HUES64 (cell line): ENCODE measurements around the gene SMAD4.
"Not testable (repeated sequence)": the region's sequence is repeated elsewhere in the genome, so short reads cannot be mapped to it uniquely, and the experiment has no call there.

Source experiments
- H3K27ac ChIP-seq: 2 replicates; pipeline ENCODE4 v1.7.0; 2013; ENCODE audit warnings: low read depth, low read length, inconsistent platforms
- H3K27me3 ChIP-seq: 2 replicates; pipeline ENCODE4 v1.6.1; 2013; ENCODE audit warnings: mild to moderate bottlenecking, low read length; ENCODE audit not compliant: insufficient read depth
- H3K36me3 ChIP-seq: 2 replicates; pipeline ENCODE4 v1.6.1; 2013; ENCODE audit warnings: mild to moderate bottlenecking, low read length; ENCODE audit not compliant: insufficient read depth
- H3K4me1 ChIP-seq: 2 replicates; pipeline ENCODE4 v1.6.1; 2013; ENCODE audit warnings: mild to moderate bottlenecking, low read length, moderate library complexity; ENCODE audit not compliant: insufficient read depth
- H3K4me3 ChIP-seq: 2 replicates; pipeline ENCODE4 v1.5.1; 2013; ENCODE audit warnings: mild to moderate bottlenecking, low read length, moderate library complexity
- H3K9ac ChIP-seq: 2 replicates; pipeline ENCODE4 v1.6.1; 2013; ENCODE audit warnings: mild to moderate bottlenecking, low read depth, low read length
- H3K9me3 ChIP-seq: 2 replicates; pipeline ENCODE4 v1.6.1; 2013; ENCODE audit warnings: low read depth, low read length; ENCODE audit not compliant: insufficient read depth
- WGBS: fragments of 150-250, 120-280 bp; methylation state at CpG from one replicate; pipeline ENCODE4 v1.1.7; 2013; ENCODE audit warnings: missing lambda C conversion rate; 5-methylcytosine and 5-hydroxymethylcytosine counted together

The SMAD4 gene

DNA sequence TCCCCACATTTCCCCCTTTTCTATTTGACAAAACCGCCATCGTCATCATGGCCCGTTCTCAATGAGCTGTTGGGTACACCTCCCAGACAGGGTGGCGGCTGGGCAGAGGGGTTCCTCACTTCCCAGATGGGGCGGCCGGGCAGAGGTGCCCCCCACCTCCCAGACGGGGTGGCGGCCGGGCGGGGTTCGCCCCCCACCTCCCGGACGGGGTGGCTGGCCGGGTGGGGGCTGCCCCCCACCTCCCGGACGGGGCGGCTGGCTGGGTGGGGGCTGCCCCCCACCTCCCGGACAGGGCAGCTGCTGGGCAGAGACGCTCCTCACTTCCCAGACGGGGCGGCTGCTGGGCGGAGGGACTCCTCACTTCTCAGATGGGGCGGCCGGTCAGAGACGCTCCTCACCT is 87.0 kb downstream of the SMAD4 start:
- H3K9ac ChIP-seq, H3K9me3 ChIP-seq: not testable (repeated sequence)
- 96% methylated on average over 25 of the region's 25 CpGs for WGBS

DNA sequence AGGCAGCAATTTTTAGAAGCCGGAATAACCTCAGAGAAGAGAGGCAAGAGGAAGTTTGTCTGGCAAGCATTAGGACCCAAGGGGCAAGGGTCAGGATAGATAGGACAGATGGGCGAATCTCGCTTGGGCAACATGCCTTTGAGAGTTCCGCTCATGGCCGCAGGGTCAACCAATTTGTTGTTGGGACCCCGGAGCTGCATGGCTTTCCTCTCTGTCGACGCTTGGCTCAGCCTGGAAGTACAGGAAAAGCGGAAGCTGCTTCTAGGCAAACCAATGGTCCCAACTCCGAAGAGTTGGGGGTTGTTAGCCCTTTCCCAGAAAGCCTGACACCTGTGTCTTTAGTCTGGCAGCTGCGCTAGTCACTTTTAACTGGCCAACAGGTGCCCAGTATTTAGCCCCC is 89.5 kb downstream of the SMAD4 start:
- WGBS: 95% methylated on average over 11 of the region's 11 CpGs

More for the DNA sequence above, 87.0 kb downstream of the SMAD4 start:
- H3K27me3 ChIP-seq, H3K4me1 ChIP-seq, H3K27ac ChIP-seq, H3K4me3 ChIP-seq, H3K36me3 ChIP-seq: not testable (repeated sequence)

DNA sequence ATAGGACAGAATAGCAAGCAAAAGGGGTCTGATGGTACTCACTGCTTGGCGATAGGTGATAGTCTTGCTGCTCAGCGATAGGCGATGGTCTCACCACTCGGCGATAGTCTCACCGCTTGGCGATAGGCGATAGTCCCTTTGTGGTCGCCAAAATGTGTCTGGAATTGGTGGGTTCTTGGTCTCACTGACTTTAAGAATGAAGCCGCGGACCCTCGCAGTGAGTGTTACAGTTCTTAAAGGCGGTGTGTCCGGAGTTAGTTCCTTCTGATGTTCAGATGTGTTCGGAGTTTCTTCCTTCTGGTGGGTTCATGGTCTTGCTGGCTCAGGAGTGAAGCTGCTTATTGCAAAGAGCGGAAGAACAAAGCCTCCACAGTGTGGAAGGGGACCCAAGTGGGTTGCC is 90.0 kb downstream of the SMAD4 start:
- H3K36me3 ChIP-seq, H3K4me1 ChIP-seq, H3K27me3 ChIP-seq, H3K27ac ChIP-seq, H3K9ac ChIP-seq, H3K4me3 ChIP-seq, H3K9me3 ChIP-seq: not testable (repeated sequence)
- WGBS: 96% methylated on average over 16 of the region's 16 CpGs

More for the DNA sequence above, 89.5 kb downstream of the SMAD4 start:
- not testable (repeated sequence) for H3K9ac ChIP-seq, H3K36me3 ChIP-seq, H3K27ac ChIP-seq, H3K9me3 ChIP-seq, H3K27me3 ChIP-seq, H3K4me3 ChIP-seq, H3K4me1 ChIP-seq

DNA sequence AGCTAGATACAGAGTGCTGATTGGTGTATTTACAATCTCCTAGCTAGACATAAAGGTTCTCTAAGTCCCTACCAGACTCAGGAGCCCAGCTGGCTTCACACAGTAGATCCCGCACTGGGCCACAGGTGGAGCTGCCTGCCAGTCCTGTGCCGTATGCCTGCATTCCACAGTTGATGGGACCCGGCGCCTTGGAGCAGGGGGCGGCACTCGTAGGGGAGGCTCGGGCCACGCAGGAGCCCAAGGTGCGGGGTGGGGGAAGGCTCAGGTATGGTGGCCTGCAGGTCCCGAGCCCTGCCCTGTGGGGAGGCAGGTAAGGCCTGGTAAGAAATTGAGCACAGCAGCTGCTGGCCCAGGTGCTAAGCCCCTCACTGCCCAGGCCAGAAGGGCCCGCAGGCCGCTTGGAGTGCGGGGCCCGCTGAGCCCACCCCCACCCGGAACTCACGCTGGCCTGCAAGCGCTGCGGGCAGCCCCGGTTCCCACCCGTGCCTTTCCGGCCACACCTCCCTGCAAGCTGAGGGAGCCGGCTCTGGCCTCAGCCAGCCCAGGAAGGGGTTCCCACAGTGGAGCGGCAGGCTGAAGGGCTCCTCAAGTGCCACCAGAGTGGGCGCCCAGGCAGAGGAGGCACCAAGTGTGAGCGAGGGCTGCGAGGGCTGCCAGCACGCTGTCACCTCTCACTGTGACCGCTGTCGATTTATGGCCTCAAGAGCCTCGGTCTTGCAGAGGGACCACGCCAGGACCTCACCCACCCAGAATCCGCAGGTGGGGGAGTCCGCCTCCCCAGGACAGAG is 91.0 kb downstream of the SMAD4 start:
- 91% methylated on average over 33 of the region's 33 CpGs for WGBS

DNA sequence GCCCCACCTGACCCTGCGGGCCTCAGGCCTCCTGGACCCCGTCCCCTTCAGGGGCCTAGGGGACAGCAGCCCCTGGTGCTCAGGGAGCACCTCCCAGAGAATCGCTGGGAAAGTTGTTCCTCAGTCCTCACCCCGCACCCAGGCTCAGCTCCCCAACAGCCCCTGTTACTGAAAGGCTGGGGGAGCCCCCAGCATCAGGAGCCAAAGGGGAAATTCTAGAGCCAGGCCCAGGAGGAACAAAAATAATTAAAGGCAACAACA is 91.5 kb downstream of the SMAD4 start:
- no peaks in the 10 kb centered on the region for H3K4me1 ChIP-seq
- no peaks in the 10 kb centered on the region for H3K9me3 ChIP-seq
- H3K36me3 ChIP-seq: no peaks in the 10 kb centered on the region
- no peaks in the 10 kb centered on the region for H3K27me3 ChIP-seq
- H3K4me3 ChIP-seq: no peak overlapping the region
- no peak overlapping the region for H3K27ac ChIP-seq
- WGBS: 88% methylated on average over 4 of the region's 4 CpGs
- H3K9ac ChIP-seq: no peak overlapping the region

More for the DNA sequence above, 91.0 kb downstream of the SMAD4 start:
- no peak overlapping the region for H3K4me3 ChIP-seq
- no peaks in the 10 kb centered on the region for H3K4me1 ChIP-seq
- H3K36me3 ChIP-seq: no peaks in the 10 kb centered on the region
- H3K9ac ChIP-seq: no peak overlapping the region
- no peaks in the 10 kb centered on the region for H3K27me3 ChIP-seq
- H3K27ac ChIP-seq: no peak overlapping the region
- no peaks in the 10 kb centered on the region for H3K9me3 ChIP-seq

DNA sequence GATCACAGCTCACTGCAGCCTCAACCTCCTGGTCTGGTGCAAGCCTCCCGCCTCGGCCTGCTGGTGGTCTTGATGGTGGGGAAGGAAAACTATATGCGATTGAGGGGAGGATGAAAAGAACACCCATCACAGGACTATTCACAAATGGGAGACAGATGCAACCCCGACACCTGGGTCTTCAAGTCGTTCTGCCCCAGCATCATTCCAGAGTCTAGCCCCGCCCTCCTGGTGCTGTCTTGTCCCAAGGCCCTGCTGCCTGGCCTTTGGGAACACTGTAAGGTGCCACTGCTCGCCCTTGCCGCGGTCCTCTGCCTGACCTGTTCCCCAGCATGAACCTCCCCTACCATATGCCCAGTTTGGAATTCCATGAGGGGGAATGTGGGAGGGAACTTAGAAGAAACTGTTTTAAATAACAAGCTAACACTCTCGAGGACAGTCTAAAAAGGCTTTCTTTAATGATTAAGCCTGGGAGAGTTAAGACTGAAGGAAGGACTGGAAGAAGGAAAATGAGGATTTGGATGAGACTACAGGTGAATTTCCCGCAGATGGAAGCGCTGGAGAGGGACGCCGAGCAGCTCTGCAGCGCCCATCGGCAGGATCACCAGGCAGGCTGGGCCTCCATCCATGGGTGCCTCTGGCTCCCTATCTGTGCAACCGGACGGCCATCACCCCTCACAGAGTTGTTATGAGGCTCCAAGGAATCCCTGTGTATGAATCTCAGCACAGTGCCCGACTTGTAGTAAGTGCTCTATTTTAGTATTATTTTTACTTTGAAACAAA is 92.4 kb downstream of the SMAD4 start:
- Histone ChIP-seq H3K27me3 (no peaks in the 10 kb centered on the region), H3K9ac (no peak overlapping the region), H3K36me3 (no peaks in the 10 kb centered on the region), H3K27ac (no peak overlapping the region), H3K4me3 (no peak overlapping the region), H3K4me1 (no peaks in the 10 kb centered on the region), H3K9me3 (no peaks in the 10 kb centered on the region)
- 84% methylated on average over 19 of the region's 19 CpGs for WGBS

DNA sequence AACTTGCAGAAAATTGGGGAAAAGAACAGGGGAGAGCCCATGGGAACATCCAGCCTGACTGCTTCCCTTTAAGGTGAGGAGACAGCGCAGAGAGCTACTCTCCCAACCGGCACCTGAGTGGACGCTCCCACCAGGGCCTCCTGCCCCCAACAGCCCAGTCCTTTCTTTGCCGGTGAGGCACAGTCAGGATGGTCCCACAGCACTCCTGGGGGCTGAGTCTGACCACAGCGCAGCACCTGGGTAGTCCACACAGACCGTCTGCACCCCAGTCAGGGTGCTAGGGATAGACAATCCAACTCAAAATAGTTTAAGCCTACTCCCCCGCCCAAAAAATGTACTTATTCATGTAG is 93.0 kb downstream of the SMAD4 start:
- no peak overlapping the region for H3K27ac ChIP-seq
- H3K27me3 ChIP-seq: no peaks in the 10 kb centered on the region
- no peaks in the 10 kb centered on the region for H3K36me3 ChIP-seq
- 97% methylated on average over 7 of the region's 7 CpGs for WGBS
- no peak overlapping the region for H3K4me3 ChIP-seq
- no peaks in the 10 kb centered on the region for H3K4me1 ChIP-seq
- no peak overlapping the region for H3K9ac ChIP-seq
- no peaks in the 10 kb centered on the region for H3K9me3 ChIP-seq

DNA sequence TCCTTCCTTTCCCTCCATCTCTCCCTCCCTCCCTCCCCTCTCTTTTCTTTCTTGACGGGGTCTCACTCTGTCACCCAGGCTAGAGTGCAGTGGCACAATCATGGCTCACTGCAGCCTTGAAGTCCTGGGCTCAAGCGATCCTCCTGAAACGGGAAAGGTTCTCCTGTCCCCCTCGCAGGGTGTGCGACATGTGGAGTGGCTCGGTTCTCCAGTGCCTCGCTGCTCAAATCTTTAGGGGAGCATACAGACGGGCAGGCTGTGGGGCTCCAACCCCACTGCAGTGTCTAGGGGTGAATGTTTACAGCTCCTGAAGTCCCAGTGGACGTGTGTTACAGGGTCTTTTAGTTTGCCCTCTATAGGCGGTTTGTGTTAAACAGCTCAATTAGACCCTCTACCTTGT is 93.5 kb downstream of the SMAD4 start:
- no peaks in the 10 kb centered on the region for H3K9me3 ChIP-seq
- H3K9ac ChIP-seq: no peak overlapping the region
- H3K4me1 ChIP-seq: no peaks in the 10 kb centered on the region
- no peaks in the 10 kb centered on the region for H3K27me3 ChIP-seq
- H3K36me3 ChIP-seq: no peaks in the 10 kb centered on the region
- WGBS: 95% methylated on average over 10 of the region's 10 CpGs
- H3K27ac ChIP-seq: no peak overlapping the region
- no peak overlapping the region for H3K4me3 ChIP-seq

DNA sequence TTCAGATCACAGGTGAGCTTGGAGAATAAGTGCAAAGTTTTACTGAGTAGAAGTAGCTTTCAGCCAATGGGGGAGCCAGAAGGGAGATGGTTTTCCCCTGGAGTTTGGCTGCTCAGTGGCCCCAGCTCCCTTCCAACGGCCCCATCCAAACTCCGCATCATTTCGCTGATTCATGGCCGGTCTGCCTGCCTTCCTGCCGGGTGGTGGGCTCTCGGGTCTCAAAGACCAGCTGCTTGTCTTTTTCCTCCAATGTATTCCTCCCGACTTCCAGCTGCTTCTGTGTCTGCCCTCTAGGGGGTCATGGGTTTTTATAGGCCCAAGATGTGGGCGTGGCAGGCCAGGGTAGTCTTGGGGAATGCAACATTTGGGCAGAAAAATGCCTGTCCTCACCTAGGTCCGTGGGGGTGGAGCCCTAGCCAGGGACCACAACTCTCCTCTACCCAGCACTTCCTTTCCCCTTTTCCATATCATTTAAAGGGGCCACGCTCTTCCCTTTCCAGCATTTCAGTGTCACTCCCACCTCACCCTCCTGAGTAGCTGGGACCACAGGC is 94.0 kb downstream of the SMAD4 start:
- WGBS: 83% methylated on average over 10 of the region's 10 CpGs
- Histone ChIP-seq H3K9me3 (no peaks in the 10 kb centered on the region), H3K36me3 (no peaks in the 10 kb centered on the region), H3K4me3 (no peak overlapping the region), H3K27ac (no peak overlapping the region), H3K9ac (no peak overlapping the region), H3K27me3 (no peaks in the 10 kb centered on the region), H3K4me1 (no peaks in the 10 kb centered on the region)

DNA sequence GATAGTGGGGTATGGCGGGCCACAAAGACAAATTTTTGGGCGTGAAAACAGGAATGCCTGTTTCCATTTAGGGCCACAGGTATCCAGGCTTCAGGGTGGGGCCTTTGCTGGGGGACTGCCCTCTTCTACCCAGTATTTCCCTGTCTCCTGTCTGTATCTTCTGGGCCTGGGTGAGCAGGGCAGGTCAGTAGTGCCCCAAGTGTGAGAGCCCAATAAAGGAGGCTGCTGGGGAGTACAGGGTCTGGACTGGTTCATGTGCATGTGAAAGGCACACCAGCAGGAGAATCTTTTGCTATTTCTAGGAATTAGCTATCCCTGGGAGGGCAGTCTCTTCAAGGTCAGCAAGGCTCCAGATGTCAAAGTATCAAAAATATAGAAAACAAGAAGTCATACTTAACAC is 96.0 kb downstream of the SMAD4 start:
- no peaks in the 10 kb centered on the region for H3K27me3 ChIP-seq
- no peak overlapping the region for H3K4me3 ChIP-seq
- H3K27ac ChIP-seq: no peak overlapping the region
- H3K9ac ChIP-seq: no peak overlapping the region
- no peaks in the 10 kb centered on the region for H3K9me3 ChIP-seq
- no peaks in the 10 kb centered on the region for H3K36me3 ChIP-seq
- no peaks in the 10 kb centered on the region for H3K4me1 ChIP-seq
- 91% methylated on average over 2 of the region's 2 CpGs for WGBS

DNA sequence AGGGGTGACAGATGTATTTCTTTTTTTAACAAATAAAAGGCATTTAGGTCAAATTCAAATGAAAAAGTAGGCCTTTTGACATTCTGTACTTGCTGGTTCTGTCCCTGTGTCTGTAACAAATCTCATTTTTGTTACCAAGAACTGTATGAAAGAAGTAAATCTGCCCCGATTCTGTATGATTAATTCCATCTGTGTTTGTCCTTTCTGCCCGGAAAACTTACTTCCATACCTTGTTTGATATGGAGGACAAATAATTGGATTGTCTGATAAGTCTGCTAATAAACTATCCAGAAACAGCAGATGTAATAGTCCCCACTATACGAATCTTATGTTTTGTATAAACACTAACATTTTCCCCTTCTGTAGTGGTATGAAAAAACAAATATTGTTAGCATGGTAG is 97.7 kb downstream of the SMAD4 start:
- Histone ChIP-seq H3K4me3 (no peak overlapping the region), H3K9ac (no peak overlapping the region), H3K9me3 (no peaks in the 10 kb centered on the region), H3K4me1 (no peaks in the 10 kb centered on the region), H3K36me3 (no peaks in the 10 kb centered on the region), H3K27me3 (no peaks in the 10 kb centered on the region), H3K27ac (no peak overlapping the region)
- 100% methylated on average over 2 of the region's 3 CpGs for WGBS
